SU-DHL-6 (cell line): ENCODE measurements around the gene TNFRSF25.

Source experiments
- H2AFZ ChIP-seq: fragments of 200-600 bp; sonication (generic); 2 replicates; pipeline ENCODE4 v1.6.1; 2014; ENCODE audit warnings: low read depth, mild to moderate bottlenecking, moderate library complexity, mixed read lengths, antibody characterized with exemption, low read length; ENCODE audit not compliant: severe bottlenecking
- H3F3A ChIP-seq: fragments of 200-600 bp; shearing (Covaris generic); 2 replicates; pipeline ENCODE4 v1.6.0; 2016; ENCODE audit warnings: antibody characterized with exemption, mild to moderate bottlenecking; ENCODE audit not compliant: insufficient read depth
- H3K27ac ChIP-seq: fragments of 200-600 bp; sonication (generic); 2 replicates; pipeline ENCODE4 v1.5.1; 2016; ENCODE audit warnings: low read depth, mild to moderate bottlenecking, low read length, moderate library complexity, mixed read lengths
- H3K27me3 ChIP-seq: fragments of 200-600 bp; sonication (generic), shearing (Covaris generic); 2 replicates; pipeline ENCODE4 v1.6.0; 2014; ENCODE audit warnings: mild to moderate bottlenecking, low read length
- H3K36me3 ChIP-seq: fragments of 200-600 bp; sonication (generic); 2 replicates; pipeline ENCODE4 v1.6.1; 2014; ENCODE audit warnings: mild to moderate bottlenecking, low read length, mixed read lengths
- H3K4me2 ChIP-seq: fragments of 300-600, 200-600 bp; shearing (Covaris generic), sonication (generic); 2 replicates; pipeline ENCODE4 v1.6.0; 2014; ENCODE audit warnings: low read length, low read depth, mild to moderate bottlenecking; ENCODE audit not compliant: poor library complexity, severe bottlenecking
- H3K4me3 ChIP-seq: fragments of 200-600 bp; sonication (generic); 2 replicates; pipeline ENCODE4 v1.5.1; 2014; ENCODE audit warnings: antibody characterized with exemption, low read length, mild to moderate bottlenecking, mixed read lengths; ENCODE audit not compliant: insufficient read depth, poor library complexity, severe bottlenecking
- H3K79me2 ChIP-seq: fragments of 200-600 bp; sonication (generic); 2 replicates; pipeline ENCODE4 v1.6.1; 2014; ENCODE audit warnings: mild to moderate bottlenecking, low read length, moderate library complexity; ENCODE audit not compliant: insufficient read depth
- H3K9ac ChIP-seq: fragments of 200-600 bp; sonication (generic); 2 replicates; pipeline ENCODE4 v1.7.0; 2014; ENCODE audit warnings: mild to moderate bottlenecking, low read length
- H3K9me2 ChIP-seq: fragments of 200-600 bp; sonication (generic); replicated peaks from 2 replicates; pipeline ENCODE4 v1.6.1; 2014; ENCODE audit warnings: low read length; ENCODE audit not compliant: insufficient read depth
- H3K9me3 ChIP-seq: fragments of 200-600 bp; sonication (generic); 2 replicates; pipeline ENCODE4 v1.6.1; 2014; ENCODE audit warnings: low read length, mixed read lengths; ENCODE audit not compliant: insufficient read depth
- H4K20me1 ChIP-seq: fragments of 200-600 bp; sonication (generic); 2 replicates; pipeline ENCODE4 v1.6.1; 2014; ENCODE audit warnings: low read depth, mild to moderate bottlenecking, antibody characterized with exemption, low read length, moderate library complexity, mixed read lengths
- EZH2phosphoT487 ChIP-seq: fragments of 200-600 bp; sonication (generic), shearing (Covaris generic); conservative IDR thresholded peaks from 2 replicates; pipeline ENCODE4 v1.6.1; 2018; ENCODE audit warnings: mild to moderate bottlenecking, antibody characterized with exemption, low read length, moderate library complexity, mixed read lengths
- TF ChIP-seq, protein P1 (sequence below): fragments of 200-600 bp; sonication (generic); IDR thresholded peaks from one replicate; pipeline ENCODE4 v1.5.1; 2017; ENCODE audit warnings: antibody characterized with exemption, mild to moderate bottlenecking, low read length, moderate library complexity; ENCODE audit not compliant: insufficient read depth, poor library complexity, severe bottlenecking

TNFRSF25 gene

DNA sequence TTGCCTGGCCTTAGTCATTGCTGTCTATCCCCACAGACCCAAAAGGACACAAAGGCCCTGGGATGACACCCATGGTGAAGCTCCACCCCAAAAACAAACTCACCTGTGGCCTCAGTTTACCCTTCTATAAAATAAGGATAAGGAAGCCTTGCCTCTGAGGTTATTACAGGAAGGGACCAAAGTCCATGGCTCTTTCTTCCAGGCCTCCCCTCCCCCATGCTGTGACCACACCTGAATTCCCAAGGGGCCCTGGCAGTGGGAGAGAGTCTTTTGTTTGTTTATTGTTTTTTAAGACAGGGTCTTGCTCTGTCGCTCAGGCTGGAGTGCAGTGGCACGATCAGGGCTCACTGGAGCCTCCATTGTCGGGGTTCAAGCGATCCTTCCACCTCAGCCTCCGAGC lies 10.5 kb upstream of the TNFRSF25 start:
- no peaks in the 10 kb centered on the region for H3K36me3 ChIP-seq
- no peaks in the 10 kb centered on the region for H3K79me2 ChIP-seq
- H4K20me1 ChIP-seq = no peaks in the 10 kb centered on the region
- TF ChIP-seq, protein P1, sequence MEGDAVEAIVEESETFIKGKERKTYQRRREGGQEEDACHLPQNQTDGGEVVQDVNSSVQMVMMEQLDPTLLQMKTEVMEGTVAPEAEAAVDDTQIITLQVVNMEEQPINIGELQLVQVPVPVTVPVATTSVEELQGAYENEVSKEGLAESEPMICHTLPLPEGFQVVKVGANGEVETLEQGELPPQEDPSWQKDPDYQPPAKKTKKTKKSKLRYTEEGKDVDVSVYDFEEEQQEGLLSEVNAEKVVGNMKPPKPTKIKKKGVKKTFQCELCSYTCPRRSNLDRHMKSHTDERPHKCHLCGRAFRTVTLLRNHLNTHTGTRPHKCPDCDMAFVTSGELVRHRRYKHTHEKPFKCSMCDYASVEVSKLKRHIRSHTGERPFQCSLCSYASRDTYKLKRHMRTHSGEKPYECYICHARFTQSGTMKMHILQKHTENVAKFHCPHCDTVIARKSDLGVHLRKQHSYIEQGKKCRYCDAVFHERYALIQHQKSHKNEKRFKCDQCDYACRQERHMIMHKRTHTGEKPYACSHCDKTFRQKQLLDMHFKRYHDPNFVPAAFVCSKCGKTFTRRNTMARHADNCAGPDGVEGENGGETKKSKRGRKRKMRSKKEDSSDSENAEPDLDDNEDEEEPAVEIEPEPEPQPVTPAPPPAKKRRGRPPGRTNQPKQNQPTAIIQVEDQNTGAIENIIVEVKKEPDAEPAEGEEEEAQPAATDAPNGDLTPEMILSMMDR = no peak
- no peak for TF ChIP-seq EZH2phosphoT487
- H3K27ac ChIP-seq = no peak overlapping the region
- no peak overlapping the region for H3K4me2 ChIP-seq
- H3K4me3 ChIP-seq = no peak overlapping the region
- no peaks in the 10 kb centered on the region for H3K27me3 ChIP-seq
- no peak overlapping the region for H3K9ac ChIP-seq
- no peaks in the 10 kb centered on the region for H3K9me3 ChIP-seq
- no peaks in the 10 kb centered on the region for H3K9me2 ChIP-seq
- no peak overlapping the region for H2AFZ ChIP-seq
- H3F3A ChIP-seq = no peaks in the 10 kb centered on the region

DNA sequence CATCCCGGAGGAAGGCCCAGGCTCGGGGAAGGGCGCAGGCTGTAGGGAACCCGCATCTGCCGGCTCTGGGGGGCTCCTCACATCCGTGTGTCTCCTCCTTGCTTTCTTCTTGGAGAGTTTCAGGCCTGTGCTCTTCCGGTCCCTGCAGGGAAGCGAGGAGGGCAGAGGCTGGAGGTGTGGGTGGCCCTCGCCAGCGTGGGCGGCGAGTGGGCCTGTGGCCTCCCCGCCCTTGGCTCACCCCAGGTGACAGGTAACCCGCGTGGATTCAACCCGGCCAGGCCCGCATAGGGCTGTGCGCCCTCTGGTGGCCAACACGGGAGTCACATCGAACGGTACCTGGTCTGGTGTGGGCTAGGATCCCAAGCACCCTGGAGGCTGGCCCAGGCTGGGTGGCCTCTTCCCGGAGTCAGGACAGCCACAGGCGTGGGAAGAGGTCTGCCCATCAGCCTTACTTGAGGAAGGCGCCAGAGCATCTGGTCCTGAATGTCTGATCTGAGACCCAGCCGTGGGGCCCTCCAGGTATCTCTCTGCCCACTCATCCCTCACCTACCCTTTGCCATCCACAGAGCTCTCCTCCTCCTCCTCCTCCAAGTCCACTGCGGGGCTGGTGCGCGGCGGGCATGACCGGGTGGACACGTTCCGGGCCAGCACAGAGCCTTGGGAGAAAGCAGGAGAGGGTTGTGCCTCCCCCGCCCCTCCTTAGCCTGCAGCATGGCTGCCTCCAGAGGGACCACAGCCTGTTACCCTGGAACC lies 9.6 kb upstream of the TNFRSF25 start:
- Histone ChIP-seq H3K4me2 (no peak overlapping the region), H3K27ac (no peak overlapping the region), H3K36me3 (no peaks in the 10 kb centered on the region), H3K9me3 (no peaks in the 10 kb centered on the region), H3K9me2 (no peaks in the 10 kb centered on the region), H3K27me3 (no peaks in the 10 kb centered on the region), H4K20me1 (no peaks in the 10 kb centered on the region), H3K79me2 (no peaks in the 10 kb centered on the region), H3F3A (no peaks in the 10 kb centered on the region), H2AFZ (no peak overlapping the region), H3K4me3 (no peak overlapping the region), H3K9ac (no peak overlapping the region)
- no peak for TF ChIP-seq EZH2phosphoT487
- TF ChIP-seq, protein P1 = peak; percentile 98

DNA sequence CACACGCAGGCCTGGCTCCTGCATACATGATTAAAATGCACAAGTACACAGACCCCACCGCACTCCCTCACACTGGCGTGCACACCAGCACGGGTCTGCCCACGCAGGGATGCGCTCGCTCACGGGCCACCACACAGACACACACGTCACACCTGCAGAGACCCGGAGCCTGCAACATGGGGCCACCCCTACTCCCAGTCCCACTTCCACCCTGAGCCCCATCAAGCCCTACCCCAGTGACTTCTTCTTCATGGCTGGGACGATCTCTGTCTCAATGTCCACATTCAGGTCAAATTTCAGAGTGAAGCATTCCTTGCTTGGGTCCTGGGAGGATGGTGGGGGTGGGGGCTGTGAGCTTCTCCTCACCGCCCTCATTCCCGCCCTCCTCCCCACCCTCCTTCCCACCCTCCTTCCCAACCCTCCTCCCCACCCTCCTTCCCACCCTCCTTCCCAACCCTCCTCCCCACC lies 8.9 kb upstream of the TNFRSF25 start:
- Histone ChIP-seq H2AFZ (no peak overlapping the region), H3K27ac (no peak overlapping the region), H3K27me3 (no peaks in the 10 kb centered on the region), H3K36me3 (no peaks in the 10 kb centered on the region), H3K79me2 (no peaks in the 10 kb centered on the region), H4K20me1 (no peaks in the 10 kb centered on the region), H3F3A (no peaks in the 10 kb centered on the region), H3K4me3 (no peak overlapping the region), H3K9ac (no peak overlapping the region), H3K4me2 (no peak overlapping the region), H3K9me3 (no peaks in the 10 kb centered on the region), H3K9me2 (no peaks in the 10 kb centered on the region)
- TF ChIP-seq, protein P1 = no peak
- no peak for TF ChIP-seq EZH2phosphoT487
